Stimulated activated CD4-positive, alpha-beta T cell treated with anti-CD3 and anti-CD28 coated beads, Interleukin-15, amount 100 ng/mL, for 1 hour (primary cell): Measurements from ENCODE around the gene DHX8.

Experiments
- DNase-seq, 2 donors: peaks; one replicate each; pipeline ENCODE4 v3.0.0-alpha.2; 2020; ENCODE audit warnings: low read depth in 1 of 2, low spot score in 1 of 2

DHX8 gene

DNA sequence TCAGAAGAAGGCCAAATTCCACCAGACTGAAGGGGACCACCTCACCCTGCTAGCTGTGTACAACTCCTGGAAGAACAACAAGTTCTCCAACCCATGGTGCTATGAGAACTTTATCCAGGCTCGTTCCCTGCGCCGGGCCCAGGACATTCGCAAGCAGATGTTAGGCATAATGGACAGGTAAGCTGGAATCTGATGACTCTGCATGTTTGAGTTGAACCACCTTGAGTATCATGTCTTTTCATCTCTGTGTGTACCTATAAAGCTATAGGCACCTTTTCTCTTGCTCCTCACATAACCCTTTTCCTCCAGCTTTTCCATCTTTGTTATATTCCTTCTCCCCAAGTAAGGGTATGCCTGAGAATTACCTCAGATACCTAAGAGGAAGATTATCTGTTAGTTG is 37.6 kb downstream of the DHX8 start:
- DNase-seq, result no peak

DNA sequence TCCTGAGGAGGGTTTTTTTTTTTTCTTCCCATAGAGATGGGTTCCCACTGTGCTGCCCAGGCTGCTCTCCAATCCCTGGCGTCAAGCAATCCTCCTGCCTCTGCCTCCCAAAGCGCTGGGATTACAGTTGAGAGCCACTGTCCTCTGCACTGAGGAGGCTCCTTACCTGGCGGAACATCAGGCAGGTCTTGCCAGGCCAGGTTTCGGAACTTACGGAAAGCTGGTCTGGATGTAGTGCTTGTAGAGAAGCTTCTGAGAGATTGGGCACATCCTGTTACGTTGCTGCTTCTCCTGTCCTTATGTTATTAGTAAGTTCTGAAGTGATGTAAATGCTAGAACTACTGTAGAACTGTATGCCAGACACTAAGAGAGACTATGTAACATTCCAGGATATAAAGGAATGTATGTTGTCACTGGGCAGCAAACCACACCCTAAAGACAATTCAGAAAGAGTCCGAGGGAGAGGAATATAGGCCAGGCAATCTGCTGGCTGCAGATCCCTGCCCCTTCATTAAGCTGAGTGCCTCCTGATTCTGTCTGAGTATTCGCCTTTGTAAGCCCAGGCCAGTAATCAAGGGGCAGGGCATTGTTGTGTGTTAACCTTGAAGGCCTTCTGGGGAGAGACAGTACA is 41.3 kb downstream of the DHX8 start:
- no peak for DNase-seq

GRCh38 chr17:43526886-43527648 is 43.3 kb downstream of the DHX8 start:
- no peak for DNase-seq

DNA sequence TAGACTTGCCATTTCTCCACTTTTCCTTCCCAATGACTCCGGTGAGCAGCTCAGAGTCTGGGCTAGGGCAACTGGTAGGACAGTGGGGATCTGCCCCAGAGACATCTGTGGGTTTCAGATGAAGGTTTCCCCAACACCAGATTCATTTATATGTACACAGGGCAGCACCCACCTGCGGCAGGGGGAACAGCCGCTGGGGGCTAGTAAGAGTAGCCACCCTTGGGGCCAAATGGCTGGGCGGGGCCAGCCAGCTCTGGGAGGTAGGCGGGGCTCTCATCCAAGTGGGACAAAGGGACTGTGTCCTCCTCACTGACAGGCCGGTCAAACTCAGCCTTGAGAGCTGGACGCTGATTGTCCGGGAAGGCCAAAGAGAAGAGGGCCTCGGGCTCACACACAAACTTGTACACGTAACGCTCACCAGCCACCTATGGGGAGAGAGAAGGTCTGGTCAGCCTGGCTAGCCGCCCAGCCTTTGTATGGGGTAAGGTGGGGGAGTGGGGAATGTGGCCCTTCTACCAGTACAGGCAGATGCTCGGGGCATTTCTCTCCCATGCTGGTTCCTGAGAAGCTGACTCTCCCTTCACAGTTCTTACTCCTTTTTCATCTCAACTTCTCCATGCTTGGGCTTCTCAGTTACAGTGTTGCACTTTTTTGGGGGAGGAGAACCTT is 44.7 kb downstream of the DHX8 start:
- DNase-seq, result no peak

- no peak for DNase-seq
Observed at GRCh38 chr17:43528988-43529814, 45.4 kb downstream of the DHX8 start.

- DNase-seq, result no peak
Observed at GRCh38 chr17:43529947-43530287, 46.1 kb downstream of the DHX8 start.

DNA sequence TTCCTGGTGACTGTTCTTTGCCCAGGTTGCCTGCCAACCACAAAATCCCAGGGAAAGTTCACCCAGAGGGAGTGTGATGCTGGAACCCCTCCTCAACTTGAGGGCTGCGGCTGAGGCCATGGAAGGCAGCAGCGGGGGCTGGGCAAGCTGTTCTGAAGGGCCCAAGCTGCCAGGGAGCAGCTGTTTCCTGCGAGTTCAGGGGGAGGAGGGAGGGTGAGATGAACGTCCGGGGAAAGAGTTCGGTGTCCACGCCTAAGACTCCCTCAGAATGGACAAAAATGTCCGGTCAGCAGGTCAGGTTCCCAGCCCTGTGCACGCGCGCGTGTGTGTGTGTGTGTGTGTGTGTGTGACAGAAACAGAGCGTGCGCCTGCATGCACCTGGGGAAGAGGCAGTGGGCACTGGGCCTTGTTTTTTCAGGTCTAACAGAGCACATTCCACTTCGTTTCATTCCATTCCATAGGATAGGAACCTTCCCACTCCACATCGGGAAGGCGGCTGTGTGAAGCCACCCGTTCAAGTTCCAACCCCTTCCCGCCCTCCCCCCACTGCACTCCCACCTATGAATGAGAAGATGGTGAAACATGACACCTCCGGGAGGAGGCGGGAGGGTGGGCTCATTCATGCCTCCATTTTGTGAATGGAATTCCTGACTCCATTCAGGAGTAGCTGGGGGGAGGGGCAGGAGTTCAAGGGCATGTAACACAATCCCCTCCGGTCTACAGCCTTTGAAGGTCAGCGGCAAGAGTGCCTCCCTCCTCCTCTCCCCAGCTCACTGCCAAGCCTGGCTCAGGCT is 46.7 kb downstream of the DHX8 start:
- no peak for DNase-seq

DNA sequence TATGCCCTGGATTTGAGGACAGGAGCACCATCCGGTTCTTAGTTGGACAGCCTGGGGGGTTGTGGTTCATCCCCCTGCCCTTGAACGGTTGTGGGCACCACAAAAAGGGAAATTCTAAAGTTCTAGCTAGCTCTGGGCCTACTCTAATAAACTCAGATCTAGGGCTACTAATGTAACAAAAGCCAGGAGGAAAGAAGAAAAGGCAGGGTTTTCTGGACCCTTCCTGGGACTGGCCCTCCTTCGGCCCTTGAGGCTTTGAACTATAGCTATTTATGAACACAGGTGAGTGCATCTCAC is 47.3 kb downstream of the DHX8 start:
- no peak for DNase-seq

DNA sequence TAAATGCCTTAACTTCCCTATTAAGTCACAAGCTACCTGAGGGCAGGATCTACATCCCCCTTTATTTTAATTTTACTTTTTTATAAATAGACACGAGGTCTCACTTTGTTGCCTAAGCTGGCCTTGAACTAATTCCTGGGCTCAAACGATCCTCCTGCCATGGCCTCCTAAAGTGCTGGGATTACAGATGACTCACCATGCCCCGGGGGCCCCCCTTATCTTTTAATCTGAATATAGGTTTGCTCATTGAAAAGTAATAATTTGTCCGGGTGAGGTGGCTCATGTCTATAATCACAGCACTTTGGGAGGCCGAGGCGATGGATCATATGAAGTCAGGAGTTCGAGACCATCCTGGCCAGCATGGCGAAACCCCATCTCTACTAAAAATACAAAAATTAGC is 48.2 kb downstream of the DHX8 start:
- no peak for DNase-seq

DNA sequence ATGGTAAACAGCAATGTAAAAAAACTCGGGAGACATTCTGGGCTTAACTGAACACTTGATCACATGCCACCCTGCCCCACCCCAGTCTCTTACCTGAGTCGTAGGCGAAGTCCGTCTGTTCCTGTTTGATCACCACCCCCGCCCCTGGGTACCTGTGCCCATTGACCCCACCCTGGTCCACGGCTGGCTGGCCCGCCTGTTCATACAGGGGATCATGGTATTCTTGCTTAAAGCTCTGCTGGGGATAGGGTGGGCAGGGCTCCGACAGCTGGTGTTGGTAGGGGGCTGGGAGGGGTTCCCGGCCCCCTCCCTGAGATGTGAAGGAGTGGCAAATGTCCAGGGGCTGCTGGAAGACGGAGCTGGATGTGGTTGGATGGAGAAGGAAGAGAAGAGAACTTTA is 48.8 kb downstream of the DHX8 start:
- DNase-seq, result no peak

GRCh38 chr17:43533699-43534098 is 49.9 kb downstream of the DHX8 start:
- no peak for DNase-seq

DNA sequence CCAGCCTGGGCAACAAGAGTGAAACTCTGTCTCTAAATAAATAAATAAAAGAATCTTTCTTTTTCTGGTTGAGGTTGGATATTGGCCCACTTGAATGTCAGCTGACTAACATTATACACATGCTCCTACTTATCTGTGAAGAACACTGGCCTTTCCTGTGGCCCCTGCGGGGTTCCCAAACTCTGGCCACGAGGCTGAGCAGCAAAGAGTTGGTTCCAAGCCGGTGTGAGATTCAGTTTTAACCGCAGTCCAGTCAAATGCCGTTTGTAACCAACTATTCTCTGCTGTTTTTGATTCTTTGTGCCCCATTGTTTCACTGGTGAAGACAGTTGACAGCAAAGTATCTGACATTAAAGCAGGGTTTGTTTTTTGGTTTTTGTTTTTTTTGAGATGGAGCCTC is 51.1 kb downstream of the DHX8 start:
- no peak for DNase-seq

- DNase-seq, result no peak
Observed at GRCh38 chr17:43536236-43536992, 52.6 kb downstream of the DHX8 start.

GRCh38 chr17:43540821-43541674 is 57.3 kb downstream of the DHX8 start:
- DNase-seq, result no peak

GRCh38 chr17:43542859-43543258 is 59.1 kb downstream of the DHX8 start:
- no peak for DNase-seq

DNA sequence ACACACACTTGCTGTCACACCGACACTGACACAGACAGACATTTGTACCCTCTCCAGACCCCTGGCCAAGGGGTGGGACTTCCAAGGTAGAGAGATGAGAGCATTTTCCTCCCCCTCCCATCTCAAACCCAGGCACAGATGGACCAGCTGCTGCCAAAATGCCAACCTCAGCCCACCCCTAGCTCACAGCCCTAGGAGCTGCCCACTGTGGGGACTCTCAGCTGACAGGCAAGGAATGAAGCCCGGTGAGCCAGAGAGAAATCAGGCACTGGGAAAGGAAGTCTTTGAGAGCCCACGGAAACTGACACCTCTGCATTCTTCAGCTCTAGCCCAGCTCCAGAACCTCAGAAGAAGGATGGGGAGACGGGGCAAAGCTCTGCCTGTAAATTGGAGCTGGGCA is 59.5 kb downstream of the DHX8 start:
- DNase-seq, result no peak

DNA sequence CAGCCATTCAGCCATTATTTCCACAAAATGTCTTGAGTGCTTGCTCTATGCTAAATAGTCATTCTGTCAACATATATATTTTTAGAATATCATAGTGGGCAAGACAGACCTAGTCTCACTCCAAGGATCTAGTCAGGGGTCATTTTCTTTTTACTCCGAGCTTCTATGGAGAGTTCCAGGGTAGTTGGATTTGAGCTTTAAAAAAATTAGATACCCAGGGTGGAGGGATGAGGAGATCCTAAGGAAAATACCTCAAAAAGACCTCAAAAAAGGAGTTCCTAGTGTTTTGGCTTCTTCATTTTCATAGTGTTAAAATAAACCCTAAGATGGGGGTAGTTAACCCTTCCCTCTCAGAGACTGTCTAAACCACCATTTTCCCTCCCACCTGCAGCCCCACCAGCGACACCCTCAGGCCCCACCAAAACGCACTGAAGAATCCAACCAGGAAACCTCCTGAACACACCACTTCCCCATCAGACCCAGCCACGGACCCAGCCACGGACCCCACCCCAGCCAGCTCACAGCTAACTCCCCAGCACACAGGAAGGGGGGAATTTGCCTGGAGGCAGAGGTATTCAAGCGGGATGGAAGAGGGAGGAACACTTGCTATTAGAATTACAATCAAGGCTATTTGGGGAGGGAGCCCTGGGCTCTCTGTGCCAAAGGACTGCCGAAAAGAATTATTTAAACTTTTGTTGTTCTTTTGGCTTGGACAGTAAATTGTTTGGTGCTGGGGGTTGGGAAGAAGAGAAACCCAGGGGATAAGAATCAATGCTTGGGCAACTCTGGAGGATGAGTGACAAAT is 60.2 kb downstream of the DHX8 start:
- no peak for DNase-seq

DNA sequence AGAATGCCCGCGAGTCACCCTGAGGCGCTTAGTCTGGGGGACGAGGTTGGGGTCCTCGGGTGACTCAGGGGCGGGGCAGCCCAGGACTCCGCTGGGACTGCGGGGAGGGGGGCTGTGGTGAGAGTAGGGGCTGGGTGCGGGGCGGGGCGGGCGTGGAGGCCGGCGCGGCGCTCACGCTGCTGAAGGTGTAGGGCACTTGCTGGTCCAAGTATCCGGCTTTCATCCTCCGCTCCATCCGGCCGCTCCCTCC is 61.5 kb downstream of the DHX8 start:
- no peak for DNase-seq
